ENCODE results near the gene LRFN2. TPM values are rescaled to one million over a fixed set of nuclear protein-coding genes. Genes with fewer than 3 reads are reported as not detected.
A peak's percentile ranks its signal among the peaks of the same experiment; 100 is the strongest.

LRFN2 gene
- total RNA-seq, 2 donors from 2014 or later: not detected

- no peak for ATAC-seq
- no peak overlapping the region for H3K27ac Mint-ChIP-seq
- DNase-seq (ENCODE audit: low spot score in 2 of 2): no peak
- no peaks in the 10 kb centered on the region for H3K36me3 Mint-ChIP-seq
- no peaks in the 10 kb centered on the region for H3K9me3 Mint-ChIP-seq
These were observed 76.7 kb downstream of the LRFN2 start for GRCh38 chr6:40510442-40510841.

GRCh38 chr6:40509716-40510260, 77.4 kb downstream of the LRFN2 start:
- H3K9me3 Mint-ChIP-seq: no peaks in the 10 kb centered on the region
- H3K36me3 Mint-ChIP-seq: no peaks in the 10 kb centered on the region
- DNase-seq (ENCODE audit: low spot score in 2 of 2) (no peak), ATAC-seq (no peak)
- H3K27ac Mint-ChIP-seq: no peak overlapping the region

GRCh38 chr6:40509086-40509485, 78.1 kb downstream of the LRFN2 start:
- DNase-seq (ENCODE audit: low spot score in 2 of 2) (no peak), ATAC-seq (peak; percentile 83 to 87)
- peak overlapping the region in 1 of 2 donors; percentile 22 for H3K27ac Mint-ChIP-seq
- no peaks in the 10 kb centered on the region for H3K9me3 Mint-ChIP-seq
- no peaks in the 10 kb centered on the region for H3K36me3 Mint-ChIP-seq

GRCh38 chr6:40506954-40507353, 80.2 kb downstream of the LRFN2 start:
- DNase-seq (ENCODE audit: low spot score in 2 of 2) (no peak), ATAC-seq (no peak)
- no peaks in the 10 kb centered on the region for H3K36me3 Mint-ChIP-seq
- no peak overlapping the region for H3K27ac Mint-ChIP-seq
- no peaks in the 10 kb centered on the region for H3K9me3 Mint-ChIP-seq

- no peak for DNase-seq (ENCODE audit: low spot score in 2 of 2)
- Mint-ChIP-seq H3K27ac (no peak overlapping the region), H3K9me3 (no peaks in the 10 kb centered on the region), H3K36me3 (no peaks in the 10 kb centered on the region)
- no peak for ATAC-seq
These were observed 81.9 kb downstream of the LRFN2 start for GRCh38 chr6:40505191-40505810.

- ATAC-seq (no peak), DNase-seq (ENCODE audit: low spot score in 2 of 2) (no peak)
- Mint-ChIP-seq H3K9me3 (no peaks in the 10 kb centered on the region), H3K36me3 (no peaks in the 10 kb centered on the region), H3K27ac (no peak overlapping the region)
These were observed 82.9 kb downstream of the LRFN2 start for GRCh38 chr6:40504274-40504673.

- DNase-seq (ENCODE audit: low spot score in 2 of 2) (no peak), ATAC-seq (no peak)
- Mint-ChIP-seq H3K36me3 (no peaks in the 10 kb centered on the region), H3K9me3 (no peaks in the 10 kb centered on the region), H3K27ac (no peak overlapping the region)
These were observed 86.9 kb downstream of the LRFN2 start for GRCh38 chr6:40500227-40500626.

GRCh38 chr6:40499215-40499614, 87.9 kb downstream of the LRFN2 start:
- Mint-ChIP-seq H3K27ac (no peak overlapping the region), H3K9me3 (no peaks in the 10 kb centered on the region), H3K36me3 (no peaks in the 10 kb centered on the region)
- ATAC-seq (no peak), DNase-seq (ENCODE audit: low spot score in 2 of 2) (no peak)

- no peaks in the 10 kb centered on the region for H3K36me3 Mint-ChIP-seq
- ATAC-seq: no peak
- H3K9me3 Mint-ChIP-seq: no peaks in the 10 kb centered on the region
- no peak for DNase-seq (ENCODE audit: low spot score in 2 of 2)
- no peak overlapping the region for H3K27ac Mint-ChIP-seq
These were observed 89.0 kb downstream of the LRFN2 start for GRCh38 chr6:40498148-40498547.

- ATAC-seq (no peak), DNase-seq (ENCODE audit: low spot score in 2 of 2) (no peak)
- Mint-ChIP-seq H3K36me3 (no peaks in the 10 kb centered on the region), H3K9me3 (no peaks in the 10 kb centered on the region), H3K27ac (no peak overlapping the region)
These were observed 95.0 kb downstream of the LRFN2 start for GRCh38 chr6:40492187-40492586.

- Mint-ChIP-seq H3K36me3 (no peaks in the 10 kb centered on the region), H3K9me3 (no peaks in the 10 kb centered on the region), H3K27ac (no peak overlapping the region)
- no peak for DNase-seq (ENCODE audit: low spot score in 2 of 2)
- ATAC-seq: no peak
These were observed 96.7 kb downstream of the LRFN2 start for GRCh38 chr6:40490508-40490907.

GRCh38 chr6:40489798-40490197, 97.4 kb downstream of the LRFN2 start:
- Mint-ChIP-seq H3K36me3 (no peaks in the 10 kb centered on the region), H3K27ac (no peak overlapping the region), H3K9me3 (no peaks in the 10 kb centered on the region)
- no peak for DNase-seq (ENCODE audit: low spot score in 2 of 2)
- no peak for ATAC-seq

GRCh38 chr6:40486576-40486975, 100.6 kb downstream of the LRFN2 start:
- DNase-seq (ENCODE audit: low spot score in 2 of 2) (no peak), ATAC-seq (no peak)
- H3K9me3 Mint-ChIP-seq: no peaks in the 10 kb centered on the region
- no peak overlapping the region for H3K27ac Mint-ChIP-seq
- H3K36me3 Mint-ChIP-seq: no peaks in the 10 kb centered on the region

- DNase-seq (ENCODE audit: low spot score in 2 of 2) (no peak), ATAC-seq (no peak)
- Mint-ChIP-seq H3K27ac (peak overlapping the region in 1 of 2 donors; percentile 24), H3K9me3 (no peaks in the 10 kb centered on the region), H3K36me3 (no peaks in the 10 kb centered on the region)
These were observed 101.4 kb downstream of the LRFN2 start for GRCh38 chr6:40485795-40486194.

- no peaks in the 10 kb centered on the region for H3K36me3 Mint-ChIP-seq
- ATAC-seq (no peak), DNase-seq (ENCODE audit: low spot score in 2 of 2) (no peak)
- no peaks in the 10 kb centered on the region for H3K9me3 Mint-ChIP-seq
- H3K27ac Mint-ChIP-seq: peak overlapping the region; percentile 24 to 39
These were observed 101.9 kb downstream of the LRFN2 start for GRCh38 chr6:40485300-40485699.

GRCh38 chr6:40484066-40484465, 103.1 kb downstream of the LRFN2 start:
- H3K36me3 Mint-ChIP-seq: no peaks in the 10 kb centered on the region
- ATAC-seq (no peak), DNase-seq (ENCODE audit: low spot score in 2 of 2) (no peak)
- H3K27ac Mint-ChIP-seq: no peak overlapping the region
- no peaks in the 10 kb centered on the region for H3K9me3 Mint-ChIP-seq

GRCh38 chr6:40482532-40482931, 104.6 kb downstream of the LRFN2 start:
- DNase-seq (ENCODE audit: low spot score in 2 of 2) (no peak), ATAC-seq (no peak)
- no peaks in the 10 kb centered on the region for H3K9me3 Mint-ChIP-seq
- H3K27ac Mint-ChIP-seq: no peak overlapping the region
- H3K36me3 Mint-ChIP-seq: no peaks in the 10 kb centered on the region

GRCh38 chr6:40480678-40481077, 106.5 kb downstream of the LRFN2 start:
- Mint-ChIP-seq H3K27ac (no peak overlapping the region), H3K36me3 (no peaks in the 10 kb centered on the region), H3K9me3 (no peaks in the 10 kb centered on the region)
- DNase-seq (ENCODE audit: low spot score in 2 of 2) (no peak), ATAC-seq (no peak)
